ENCODE results near the gene HSPB6. TPM values are rescaled to one million over a fixed set of nuclear protein-coding genes. Genes with fewer than 3 reads are reported as not detected.

HSPB6 gene
- total and polyA plus RNA-seq, 3 experiments from 2014 or later: not detected

DNA sequence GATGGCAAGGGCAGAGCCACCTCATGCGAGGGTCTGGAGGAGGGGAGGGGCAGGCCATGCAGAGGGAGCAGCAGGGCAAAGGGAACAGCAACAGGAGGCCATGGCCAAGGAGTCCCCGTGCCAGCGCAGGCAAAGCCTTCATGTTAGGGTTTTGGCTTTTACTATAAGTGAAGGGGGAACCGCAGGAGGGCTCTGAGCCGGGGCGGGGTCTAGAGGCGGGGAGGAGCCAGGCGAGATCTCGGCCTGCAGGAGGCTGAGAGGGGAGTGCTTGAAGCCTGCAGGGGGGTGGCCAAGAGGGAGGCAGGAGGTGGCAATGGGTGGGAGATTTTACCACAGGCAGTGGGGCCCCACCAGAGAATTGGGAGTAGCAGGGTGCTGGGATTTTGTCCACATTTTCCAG, 24.8 kb upstream of the HSPB6 start:
- ChIA-PET POLR2A (no interaction called here), CTCF (no interaction called here)
- H3K27me3 ChIP-seq (ENCODE audit: insufficient read depth, low read length, poor library complexity, severe bottlenecking): no peaks in the 10 kb centered on the region
- peaks cover 0 to 16% (median 4%) of the 10 kb centered on the region in 3 donors for H3K36me3 Mint-ChIP-seq
- no peaks in the 10 kb centered on the region for H3K9me3 Mint-ChIP-seq
- no peaks in the 10 kb centered on the region for H3K36me3 ChIP-seq (ENCODE audit: insufficient read depth, low read length)
- peaks cover 4 to 5% (median 5%) of the 10 kb centered on the region in 3 donors for H3K4me1 Mint-ChIP-seq
- peak overlapping the region in 4 of 8 donors; percentile 55 to 70 (median 58) for H3K27ac Mint-ChIP-seq
- peaks cover under 1% of the 10 kb centered on the region for H3K4me1 ChIP-seq (ENCODE audit: insufficient read depth, low read length)
- no peaks in the 10 kb centered on the region for H3K27me3 Mint-ChIP-seq
- no peaks in the 10 kb centered on the region for H3K9me3 ChIP-seq (ENCODE audit: low read length)
- H3K27ac ChIP-seq (ENCODE audit: low read depth, low read length): no peak overlapping the region
- H3K4me3 Mint-ChIP-seq: no peak overlapping the region
- H3K4me3 ChIP-seq (ENCODE audit: low read length): no peak overlapping the region
- DNase-seq: no peak

DNA sequence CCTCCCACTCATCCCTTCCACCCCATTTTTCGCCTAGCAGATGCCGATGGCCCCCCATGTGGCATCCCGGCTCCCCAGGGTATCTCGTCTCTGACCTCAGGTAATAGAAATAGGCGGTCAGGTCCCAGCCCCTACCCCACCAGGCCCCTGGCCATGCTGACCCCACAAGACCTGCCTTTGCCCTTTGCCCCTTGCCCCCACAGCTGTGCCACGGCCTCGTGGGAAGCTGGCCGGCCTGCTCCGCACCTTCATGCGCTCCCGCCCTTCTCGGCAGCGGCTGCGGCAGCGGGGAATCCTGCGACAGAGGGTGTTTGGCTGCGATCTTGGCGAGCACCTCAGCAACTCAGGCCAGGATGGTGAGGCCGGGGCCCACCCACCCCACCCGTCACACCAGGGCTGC, 23.9 kb upstream of the HSPB6 start:
- no peak overlapping the region for H3K27ac ChIP-seq (ENCODE audit: low read depth, low read length)
- peaks cover 9% of the 10 kb centered on the region for H3K4me1 ChIP-seq (ENCODE audit: insufficient read depth, low read length)
- DNase-seq: no peak
- H3K36me3 Mint-ChIP-seq: peaks cover 0 to 16% (median 4%) of the 10 kb centered on the region in 3 donors
- no peaks in the 10 kb centered on the region for H3K36me3 ChIP-seq (ENCODE audit: insufficient read depth, low read length)
- no peaks in the 10 kb centered on the region for H3K27me3 Mint-ChIP-seq
- H3K4me1 Mint-ChIP-seq: peaks cover 9 to 12% (median 11%) of the 10 kb centered on the region in 3 donors
- no peak overlapping the region for H3K4me3 Mint-ChIP-seq
- no peak overlapping the region for H3K27ac Mint-ChIP-seq
- no peaks in the 10 kb centered on the region for H3K9me3 ChIP-seq (ENCODE audit: low read length)
- CTCF ChIA-PET: no interaction called here
- H3K9me3 Mint-ChIP-seq: no peaks in the 10 kb centered on the region
- H3K4me3 ChIP-seq (ENCODE audit: low read length): no peak overlapping the region
- no peaks in the 10 kb centered on the region for H3K27me3 ChIP-seq (ENCODE audit: insufficient read depth, low read length, poor library complexity, severe bottlenecking)
- POLR2A ChIA-PET: no interaction called here

DNA sequence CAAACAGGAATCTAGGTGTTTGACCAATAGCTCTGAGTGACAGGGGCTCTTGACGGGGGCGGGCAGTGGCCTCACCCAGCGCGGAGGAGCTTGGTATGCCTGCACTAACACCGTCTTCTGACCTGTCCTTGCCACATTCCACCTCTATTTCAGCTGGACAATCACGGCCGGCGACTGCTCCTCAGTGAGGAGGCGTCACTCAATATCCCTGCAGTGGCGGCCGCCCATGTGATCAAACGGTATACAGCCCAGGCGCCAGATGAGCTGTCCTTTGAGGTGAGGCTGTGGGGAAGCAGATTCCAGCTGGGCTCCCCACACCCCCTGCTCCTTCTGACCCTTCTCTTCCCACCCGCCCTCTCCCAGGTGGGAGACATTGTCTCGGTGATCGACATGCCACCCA, 23.2 kb upstream of the HSPB6 start:
- POLR2A ChIA-PET: no interaction called here

DNA sequence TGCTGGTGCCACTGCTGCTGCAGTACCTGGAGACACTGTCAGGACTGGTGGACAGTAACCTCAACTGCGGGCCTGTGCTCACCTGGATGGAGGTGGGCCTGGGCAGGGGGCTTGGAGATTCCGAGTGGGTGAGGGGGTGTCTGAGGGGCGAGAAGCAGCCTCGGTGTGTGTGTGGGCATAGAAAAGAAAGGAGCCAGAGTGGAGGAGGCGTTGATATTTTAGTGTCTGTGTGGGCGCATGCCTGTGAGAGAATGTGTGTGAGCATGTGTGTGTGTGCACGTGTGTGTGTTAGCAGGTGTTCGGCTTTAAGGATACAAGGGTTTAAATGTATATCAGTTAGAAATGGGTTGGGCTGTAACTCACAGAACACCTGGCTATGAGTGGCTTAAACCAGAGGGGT, 22.2 kb upstream of the HSPB6 start:
- no peaks in the 10 kb centered on the region for H3K27me3 ChIP-seq (ENCODE audit: insufficient read depth, low read length, poor library complexity, severe bottlenecking)
- H3K9me3 Mint-ChIP-seq: no peaks in the 10 kb centered on the region
- H3K4me1 ChIP-seq (ENCODE audit: insufficient read depth, low read length): peaks cover 17% of the 10 kb centered on the region
- POLR2A ChIA-PET: no interaction called here
- H3K27ac Mint-ChIP-seq: no peak overlapping the region
- H3K27me3 Mint-ChIP-seq: no peaks in the 10 kb centered on the region
- peak overlapping the region in 1 of 7 donors; percentile 42 for H3K4me3 Mint-ChIP-seq
- H3K27ac ChIP-seq (ENCODE audit: low read depth, low read length): no peak overlapping the region
- CTCF ChIA-PET: no interaction called here
- H3K36me3 ChIP-seq (ENCODE audit: insufficient read depth, low read length): no peaks in the 10 kb centered on the region
- no peak for DNase-seq
- no peak overlapping the region for H3K4me3 ChIP-seq (ENCODE audit: low read length)
- H3K4me1 Mint-ChIP-seq: peaks cover 20 to 23% (median 22%) of the 10 kb centered on the region in 3 donors
- no peaks in the 10 kb centered on the region for H3K9me3 ChIP-seq (ENCODE audit: low read length)
- H3K36me3 Mint-ChIP-seq: peaks cover 0 to 16% (median 2%) of the 10 kb centered on the region in 3 donors

More for the DNA sequence above, 23.2 kb upstream of the HSPB6 start:
- peaks cover 9% of the 10 kb centered on the region for H3K4me1 ChIP-seq (ENCODE audit: insufficient read depth, low read length)
- no peak overlapping the region for H3K4me3 ChIP-seq (ENCODE audit: low read length)
- H3K36me3 ChIP-seq (ENCODE audit: insufficient read depth, low read length): no peaks in the 10 kb centered on the region
- H3K9me3 ChIP-seq (ENCODE audit: low read length): no peaks in the 10 kb centered on the region
- Mint-ChIP-seq H3K4me1 (peaks cover 11 to 14% (median 14%) of the 10 kb centered on the region in 3 donors), H3K9me3 (no peaks in the 10 kb centered on the region), H3K27me3 (no peaks in the 10 kb centered on the region), H3K4me3 (no peak overlapping the region), H3K27ac (no peak overlapping the region), H3K36me3 (peaks cover 0 to 16% (median 2%) of the 10 kb centered on the region in 3 donors)
- no peaks in the 10 kb centered on the region for H3K27me3 ChIP-seq (ENCODE audit: insufficient read depth, low read length, poor library complexity, severe bottlenecking)
- DNase-seq: no peak
- CTCF ChIA-PET: no interaction called here
- no peak overlapping the region for H3K27ac ChIP-seq (ENCODE audit: low read depth, low read length)

DNA sequence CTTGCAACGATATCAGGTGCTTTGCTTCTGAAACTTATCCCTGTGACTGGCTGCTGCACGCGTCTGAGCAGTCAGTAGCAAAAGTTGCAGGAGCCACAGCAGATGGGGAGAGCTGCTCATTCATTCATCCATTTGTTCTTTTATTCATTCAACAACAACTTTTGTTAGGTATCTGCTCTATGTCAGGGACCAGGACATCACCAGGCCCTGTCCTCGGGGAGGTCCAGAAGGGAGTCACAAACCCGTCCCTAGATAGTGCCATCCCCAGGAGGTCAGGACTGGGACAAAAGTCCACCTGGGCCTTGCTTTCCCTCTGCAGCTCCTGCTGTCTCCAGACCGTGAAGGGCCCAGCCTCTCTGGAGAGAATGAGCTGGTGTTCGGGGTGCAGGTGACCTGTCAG, 21.1 kb upstream of the HSPB6 start:
- peak overlapping the region; percentile 11 to 78 (median 34) for H3K4me3 Mint-ChIP-seq

DNA sequence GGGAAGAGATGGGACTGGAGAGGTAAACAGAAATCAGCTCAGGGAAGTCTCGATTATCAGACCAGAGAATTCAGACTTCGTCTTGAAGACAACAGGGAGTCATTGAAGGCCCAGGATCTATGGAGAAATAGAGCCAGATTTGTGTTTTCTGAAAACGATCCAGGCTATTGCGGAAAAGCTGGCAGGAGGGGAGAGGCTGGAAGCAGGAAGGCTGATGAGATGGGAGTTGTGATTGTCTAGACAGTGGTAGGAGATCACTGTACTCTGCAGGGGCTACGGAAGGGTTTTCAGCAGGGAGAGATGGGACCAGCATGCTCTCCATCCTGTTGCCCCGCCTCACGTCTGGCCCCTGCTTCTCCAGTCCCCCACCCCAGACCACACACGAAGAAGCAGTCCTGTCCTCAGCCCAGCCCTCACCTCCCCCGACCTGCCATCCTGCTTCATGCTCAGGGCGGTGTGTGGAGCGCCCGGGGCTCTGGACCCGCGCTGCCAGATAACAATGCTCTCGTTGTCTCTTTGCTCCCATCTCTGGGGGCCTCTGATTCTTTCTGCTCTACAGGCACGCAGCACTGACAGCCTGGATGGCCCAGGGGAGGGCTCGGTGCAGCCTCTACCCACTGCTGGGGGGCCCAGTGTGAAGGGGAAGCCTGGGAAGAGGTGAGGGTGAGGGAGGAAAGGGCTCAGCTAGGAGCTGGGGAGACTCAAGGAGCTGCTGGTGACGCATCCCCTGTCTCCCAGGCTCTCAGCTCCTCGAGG, 20.4 kb upstream of the HSPB6 start:
- H3K4me3 Mint-ChIP-seq: peak overlapping the region; percentile 43 to 88 (median 65)
- H3K9me3 ChIP-seq (ENCODE audit: low read length): no peaks in the 10 kb centered on the region
- H3K27ac Mint-ChIP-seq: peak overlapping the region in 5 of 8 donors; percentile 22 to 66 (median 37)
- DNase-seq: no peak
- no peak overlapping the region for H3K4me3 ChIP-seq (ENCODE audit: low read length)
- H3K4me1 Mint-ChIP-seq: peaks cover 21 to 23% (median 22%) of the 10 kb centered on the region in 3 donors
- ChIA-PET POLR2A (no interaction called here), CTCF (no interaction called here)
- no peaks in the 10 kb centered on the region for H3K27me3 ChIP-seq (ENCODE audit: insufficient read depth, low read length, poor library complexity, severe bottlenecking)
- H3K27me3 Mint-ChIP-seq: no peaks in the 10 kb centered on the region
- no peak overlapping the region for H3K27ac ChIP-seq (ENCODE audit: low read depth, low read length)
- H3K4me1 ChIP-seq (ENCODE audit: insufficient read depth, low read length): peaks cover 17% of the 10 kb centered on the region
- peaks cover 0 to 12% (median 0%) of the 10 kb centered on the region in 3 donors for H3K36me3 Mint-ChIP-seq
- H3K36me3 ChIP-seq (ENCODE audit: insufficient read depth, low read length): no peaks in the 10 kb centered on the region
- H3K9me3 Mint-ChIP-seq: no peaks in the 10 kb centered on the region

More for the DNA sequence above, 21.1 kb upstream of the HSPB6 start:
- no peaks in the 10 kb centered on the region for H3K9me3 Mint-ChIP-seq
- ChIA-PET POLR2A (no interaction called here), CTCF (no interaction called here)
- Histone ChIP-seq H3K27ac (ENCODE audit: low read depth, low read length) (no peak overlapping the region), H3K36me3 (ENCODE audit: insufficient read depth, low read length) (no peaks in the 10 kb centered on the region), H3K9me3 (ENCODE audit: low read length) (no peaks in the 10 kb centered on the region), H3K4me3 (ENCODE audit: low read length) (no peak overlapping the region), H3K27me3 (ENCODE audit: insufficient read depth, low read length, poor library complexity, severe bottlenecking) (no peaks in the 10 kb centered on the region), H3K4me1 (ENCODE audit: insufficient read depth, low read length) (peaks cover 17% of the 10 kb centered on the region)
- peak overlapping the region in 1 of 8 donors; percentile 47 for H3K27ac Mint-ChIP-seq
- H3K36me3 Mint-ChIP-seq: peaks cover 0 to 15% (median 0%) of the 10 kb centered on the region in 3 donors
- no peaks in the 10 kb centered on the region for H3K27me3 Mint-ChIP-seq
- DNase-seq: no peak
- peaks cover 20 to 23% (median 22%) of the 10 kb centered on the region in 3 donors for H3K4me1 Mint-ChIP-seq

DNA sequence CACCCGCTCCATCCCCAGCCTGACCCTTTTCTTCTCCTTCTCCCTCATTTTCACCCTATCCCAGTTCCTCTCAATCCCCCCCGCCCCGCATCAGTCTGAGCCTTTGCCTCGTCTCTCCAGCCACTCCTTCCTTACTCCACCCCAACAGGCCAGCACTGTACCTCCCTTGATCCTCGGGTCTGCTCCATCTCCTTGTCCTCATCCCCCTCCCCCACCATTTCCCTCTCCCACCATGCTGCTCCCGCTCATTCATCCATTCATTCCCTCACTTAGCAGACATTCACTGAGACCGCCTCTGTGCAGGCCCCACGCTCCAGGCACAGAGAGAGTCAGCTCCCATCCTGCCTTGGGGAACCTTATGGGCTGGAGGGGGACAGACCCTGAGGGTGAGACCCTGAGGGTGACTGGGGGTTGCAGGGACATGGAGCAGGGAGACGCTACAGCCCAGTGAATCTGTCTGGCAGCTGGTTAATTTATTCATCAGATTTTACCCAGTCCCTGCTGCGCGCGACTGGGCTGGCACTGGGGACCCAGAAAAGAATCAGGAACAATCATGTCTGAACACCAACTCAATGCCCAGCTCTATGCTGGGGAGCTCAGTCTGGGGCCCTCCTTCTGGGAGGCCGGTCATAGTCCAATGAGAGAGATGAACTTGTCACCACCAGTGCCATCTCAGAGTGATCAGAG, 19.4 kb upstream of the HSPB6 start:
- H3K9me3 ChIP-seq (ENCODE audit: low read length): no peaks in the 10 kb centered on the region
- no peaks in the 10 kb centered on the region for H3K27me3 Mint-ChIP-seq
- POLR2A ChIA-PET: interaction anchor here (0.5 kb wide), 1 partner anchor 64 kb away, joined by 4 read pairs; no protein-coding TSS in a partner anchor
- peaks cover 21 to 23% (median 22%) of the 10 kb centered on the region in 3 donors for H3K4me1 Mint-ChIP-seq
- H3K27me3 ChIP-seq (ENCODE audit: insufficient read depth, low read length, poor library complexity, severe bottlenecking): no peaks in the 10 kb centered on the region
- peaks cover 17% of the 10 kb centered on the region for H3K4me1 ChIP-seq (ENCODE audit: insufficient read depth, low read length)
- no peaks in the 10 kb centered on the region for H3K9me3 Mint-ChIP-seq
- H3K4me3 ChIP-seq (ENCODE audit: low read length): peak overlapping the region; percentile 32
- peaks cover 0 to 10% (median 0%) of the 10 kb centered on the region in 3 donors for H3K36me3 Mint-ChIP-seq
- peak overlapping the region; percentile 57 to 89 (median 72) for H3K4me3 Mint-ChIP-seq
- CTCF ChIA-PET: no interaction called here
- H3K36me3 ChIP-seq (ENCODE audit: insufficient read depth, low read length): no peaks in the 10 kb centered on the region
- no peak overlapping the region for H3K27ac ChIP-seq (ENCODE audit: low read depth, low read length)
- peak overlapping the region in 2 of 8 donors; percentile 24 to 66 for H3K27ac Mint-ChIP-seq
- peak in 1 of 5 donors; percentile 44 for DNase-seq

Measured in CD8-positive, alpha-beta memory T cell (primary cell).